ENCODE results near the gene ANKRD13D. TPM values are rescaled to one million over a fixed set of nuclear protein-coding genes. Genes with fewer than 3 reads are reported as not detected.
A peak's percentile ranks its signal among the peaks of the same experiment; 100 is the strongest.

The ANKRD13D gene
- total RNA-seq, 4 donors from 2014 or later, result 18.6 to 78.2 (median 28.6) TPM

DNA sequence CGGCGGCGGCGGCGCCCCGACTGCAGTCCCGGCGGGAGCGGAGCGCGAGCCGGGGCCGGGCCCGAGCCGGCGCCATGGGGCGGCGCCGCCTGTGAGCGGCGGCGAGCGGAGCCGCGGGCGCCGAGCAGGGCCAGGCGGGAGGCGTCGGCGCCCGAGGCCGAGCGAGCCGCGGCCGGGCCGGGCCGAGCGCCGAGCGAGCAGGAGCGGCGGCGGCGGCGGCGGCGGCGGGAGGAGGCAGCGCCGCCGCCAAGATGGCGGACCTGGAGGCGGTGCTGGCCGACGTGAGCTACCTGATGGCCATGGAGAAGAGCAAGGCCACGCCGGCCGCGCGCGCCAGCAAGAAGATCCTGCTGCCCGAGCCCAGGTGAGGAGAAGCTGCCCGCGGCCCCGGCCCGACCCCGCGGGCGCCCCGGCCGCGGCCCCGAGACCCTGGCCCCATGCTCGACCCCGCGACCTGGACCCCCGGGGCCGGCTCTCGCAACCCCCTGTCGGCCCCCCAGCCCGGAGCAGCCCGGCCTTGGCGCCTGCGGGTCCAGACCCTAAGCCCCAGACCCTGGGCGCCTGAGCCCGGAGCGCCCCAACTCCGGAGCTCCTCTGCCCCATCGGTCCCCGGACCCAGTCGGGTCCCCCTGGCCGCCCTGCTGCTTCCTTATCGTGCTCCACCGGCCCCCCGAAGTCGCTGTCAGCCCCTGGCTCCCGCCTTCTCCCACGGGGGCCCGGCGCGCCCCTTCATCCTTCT, 22.5 kb upstream of the ANKRD13D start, which contains the start of gene GRK2:
Gene GRK2, plus strand, starts transcription at position 25 of the 739 bp plus-strand sequence. Its CDS starts 227 bp downstream, at position 252.
- DNase-seq (ENCODE audit: low spot score), result no peak
- TF ChIP-seq, protein P1, sequence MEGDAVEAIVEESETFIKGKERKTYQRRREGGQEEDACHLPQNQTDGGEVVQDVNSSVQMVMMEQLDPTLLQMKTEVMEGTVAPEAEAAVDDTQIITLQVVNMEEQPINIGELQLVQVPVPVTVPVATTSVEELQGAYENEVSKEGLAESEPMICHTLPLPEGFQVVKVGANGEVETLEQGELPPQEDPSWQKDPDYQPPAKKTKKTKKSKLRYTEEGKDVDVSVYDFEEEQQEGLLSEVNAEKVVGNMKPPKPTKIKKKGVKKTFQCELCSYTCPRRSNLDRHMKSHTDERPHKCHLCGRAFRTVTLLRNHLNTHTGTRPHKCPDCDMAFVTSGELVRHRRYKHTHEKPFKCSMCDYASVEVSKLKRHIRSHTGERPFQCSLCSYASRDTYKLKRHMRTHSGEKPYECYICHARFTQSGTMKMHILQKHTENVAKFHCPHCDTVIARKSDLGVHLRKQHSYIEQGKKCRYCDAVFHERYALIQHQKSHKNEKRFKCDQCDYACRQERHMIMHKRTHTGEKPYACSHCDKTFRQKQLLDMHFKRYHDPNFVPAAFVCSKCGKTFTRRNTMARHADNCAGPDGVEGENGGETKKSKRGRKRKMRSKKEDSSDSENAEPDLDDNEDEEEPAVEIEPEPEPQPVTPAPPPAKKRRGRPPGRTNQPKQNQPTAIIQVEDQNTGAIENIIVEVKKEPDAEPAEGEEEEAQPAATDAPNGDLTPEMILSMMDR (IDR thresholded peaks at IDR 0.05), result no peak
- ATAC-seq (ENCODE audit: low FRiP score), result peak; percentile 9

DNA sequence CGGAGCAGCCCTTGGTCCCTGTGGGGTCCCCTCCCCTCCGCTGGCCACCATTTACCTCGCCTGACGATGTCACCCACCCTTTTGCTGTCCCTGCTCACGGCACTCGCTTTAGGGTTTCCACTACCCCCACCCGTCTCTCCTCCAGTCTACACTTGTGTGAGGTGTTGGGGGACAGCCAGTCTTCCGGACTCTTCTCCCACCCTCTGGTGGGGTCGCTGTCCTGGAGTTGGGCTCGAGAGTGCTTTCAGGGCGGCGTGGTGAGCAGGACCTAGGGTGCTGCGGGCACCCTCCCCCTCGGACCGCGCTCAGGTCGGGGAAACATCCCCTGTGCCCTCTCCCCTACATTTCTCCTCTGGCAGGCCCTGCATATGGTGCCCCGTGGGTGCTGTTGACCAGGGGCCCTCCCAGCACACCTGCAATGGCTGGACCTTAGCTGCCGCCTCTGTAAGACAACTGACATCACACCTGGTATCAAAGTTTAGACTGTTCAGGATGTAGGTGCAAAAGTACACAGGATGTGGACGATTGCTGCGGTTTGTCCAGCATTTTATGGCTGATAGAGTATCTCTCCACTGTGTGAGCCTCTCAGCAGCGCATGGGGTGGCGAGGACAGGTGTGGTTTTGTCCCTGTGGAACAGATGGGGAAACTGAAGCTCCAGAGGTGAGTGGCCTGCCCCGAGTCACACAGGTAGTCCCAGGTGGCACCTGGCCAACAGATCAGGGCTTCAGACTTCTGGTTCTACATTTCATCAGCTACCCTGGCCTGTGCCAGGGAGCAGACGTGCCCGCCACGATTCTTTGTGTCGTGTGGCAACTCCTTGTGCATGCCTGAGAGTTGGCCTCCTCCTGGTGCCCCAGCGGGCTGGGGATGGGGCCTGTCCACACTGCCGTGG, 21.7 kb upstream of the ANKRD13D start:
- ATAC-seq (ENCODE audit: low FRiP score) (no peak), DNase-seq (ENCODE audit: low spot score) (peak; percentile 34)
- TF ChIP-seq, protein P1 (IDR thresholded peaks at IDR 0.05), result no peak

DNA sequence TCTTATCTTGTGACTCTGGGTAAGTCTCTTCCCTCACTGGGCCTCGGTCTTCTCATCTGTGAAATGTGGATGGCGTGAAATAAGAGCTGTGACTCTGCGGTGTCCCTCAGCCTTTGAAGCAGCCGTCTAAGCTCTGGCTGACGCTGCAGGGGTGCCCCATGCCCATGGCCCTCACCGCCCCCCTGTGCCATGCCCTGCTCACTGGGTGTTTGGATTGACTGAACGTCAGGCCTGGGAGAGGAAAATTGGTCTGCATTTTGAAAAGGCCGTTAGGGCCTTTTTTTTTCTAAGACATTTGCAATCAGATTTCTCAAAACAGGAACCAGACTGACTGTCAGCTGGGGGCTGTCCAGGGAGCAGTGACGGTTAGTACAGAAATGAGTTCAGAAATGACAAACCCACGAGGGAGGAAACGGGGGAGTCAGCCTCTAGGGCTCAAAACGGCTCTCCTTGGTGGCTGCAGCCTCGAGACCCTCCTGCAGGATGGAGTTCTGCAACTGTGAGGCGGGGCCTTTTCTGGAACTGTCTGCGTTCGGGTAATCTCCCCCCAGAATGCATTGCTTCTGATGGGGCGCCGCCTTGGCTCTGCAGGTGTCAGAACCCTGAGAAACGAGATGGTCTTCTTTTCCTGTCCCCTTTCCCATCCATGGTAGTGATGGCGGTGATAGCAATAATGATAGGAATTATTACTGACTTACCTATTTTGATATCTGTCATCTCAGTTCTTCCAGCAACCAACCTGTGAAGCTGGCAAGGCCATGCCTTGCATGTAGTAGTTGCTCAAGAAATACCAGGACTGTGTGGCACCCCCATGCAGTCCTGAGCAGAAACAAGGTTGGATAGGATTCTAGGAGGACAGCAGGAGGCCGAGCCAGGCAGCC, 20.8 kb upstream of the ANKRD13D start:
- no peak for ATAC-seq (ENCODE audit: low FRiP score)

DNA sequence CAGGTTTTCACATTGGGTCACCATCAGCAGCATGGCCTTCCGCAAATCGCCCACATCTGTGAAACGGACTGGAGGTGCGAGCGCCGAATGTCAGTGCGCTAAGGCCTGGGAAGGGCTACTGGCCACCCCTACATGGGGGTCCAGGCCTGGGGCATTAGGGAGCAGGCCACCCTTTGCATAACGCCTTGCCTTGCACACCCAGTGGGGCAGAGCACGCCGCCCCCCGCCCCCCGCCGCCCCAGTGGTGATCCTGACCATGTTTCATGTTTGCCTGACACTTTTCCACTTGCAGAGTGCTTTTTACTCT, 20.2 kb upstream of the ANKRD13D start:
- ATAC-seq (ENCODE audit: low FRiP score), result no peak
- DNase-seq (ENCODE audit: low spot score), result no peak
- TF ChIP-seq, protein P1 (IDR thresholded peaks at IDR 0.05), result no peak

More for the DNA sequence above, 20.8 kb upstream of the ANKRD13D start:
- no peak for DNase-seq (ENCODE audit: low spot score)
- TF ChIP-seq, protein P1 (IDR thresholded peaks at IDR 0.05), result no peak

DNA sequence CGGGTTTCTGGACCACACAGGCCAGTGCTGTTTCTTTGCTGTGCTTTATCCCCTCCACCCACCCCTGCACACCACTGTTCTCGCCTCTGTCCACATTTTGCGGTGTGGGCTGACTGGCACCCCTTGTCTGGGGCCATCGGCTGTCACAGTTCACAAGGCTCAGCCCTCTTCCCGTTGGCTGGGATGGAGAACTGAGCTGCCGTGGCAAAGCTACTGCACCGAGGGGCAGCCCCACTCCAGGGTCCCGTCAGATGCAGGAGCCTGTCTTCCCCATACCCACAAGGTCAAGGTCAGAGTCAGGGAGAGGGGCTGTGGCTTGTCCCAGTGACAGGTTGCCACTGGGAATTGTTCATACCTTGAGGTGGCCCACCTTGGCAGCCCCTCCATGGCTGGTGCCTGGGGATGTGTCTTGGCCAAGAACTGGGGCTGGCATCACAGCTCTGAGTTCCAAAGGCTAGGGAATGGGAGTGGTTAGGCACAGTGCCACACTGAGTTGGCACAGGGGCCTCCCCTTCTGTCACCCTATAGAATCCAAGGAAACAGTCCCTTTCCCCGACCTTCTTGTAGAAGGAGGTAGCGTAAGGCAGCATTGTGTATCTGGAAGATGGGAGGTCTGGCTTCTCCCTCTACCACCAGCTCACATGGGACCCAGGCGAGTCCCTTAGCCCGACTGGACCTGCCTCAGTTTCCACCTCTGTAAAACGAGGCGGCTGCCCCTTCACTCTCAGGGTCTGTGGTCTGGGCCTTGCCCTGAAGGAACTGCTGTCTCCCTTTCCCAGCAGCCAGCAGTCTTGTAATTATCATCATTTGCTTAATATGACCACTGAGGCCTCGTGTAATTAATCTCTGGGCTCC, 19.5 kb upstream of the ANKRD13D start:
- TF ChIP-seq, protein P1 (IDR thresholded peaks at IDR 0.05), result no peak
- no peak for ATAC-seq (ENCODE audit: low FRiP score)
- no peak for DNase-seq (ENCODE audit: low spot score)

Measured in omental fat pad (tissue), 4 donors.